Activated CD8-positive, alpha-beta memory T cell treated with anti-CD3 and anti-CD28 coated beads, Interleukin-2, amount 50 U/mL, for 1 hour (primary cell): ENCODE data around the gene YES1.
"Not testable (repeated sequence)": the region's sequence is repeated elsewhere in the genome, so short reads cannot be mapped to it uniquely, and the experiment has no call there.

Experiments
- DNase-seq: peaks from one replicate; pipeline ENCODE4 v3.0.0-alpha.2; 2020; ENCODE audit errors: extremely low read depth

YES1 gene

DNA sequence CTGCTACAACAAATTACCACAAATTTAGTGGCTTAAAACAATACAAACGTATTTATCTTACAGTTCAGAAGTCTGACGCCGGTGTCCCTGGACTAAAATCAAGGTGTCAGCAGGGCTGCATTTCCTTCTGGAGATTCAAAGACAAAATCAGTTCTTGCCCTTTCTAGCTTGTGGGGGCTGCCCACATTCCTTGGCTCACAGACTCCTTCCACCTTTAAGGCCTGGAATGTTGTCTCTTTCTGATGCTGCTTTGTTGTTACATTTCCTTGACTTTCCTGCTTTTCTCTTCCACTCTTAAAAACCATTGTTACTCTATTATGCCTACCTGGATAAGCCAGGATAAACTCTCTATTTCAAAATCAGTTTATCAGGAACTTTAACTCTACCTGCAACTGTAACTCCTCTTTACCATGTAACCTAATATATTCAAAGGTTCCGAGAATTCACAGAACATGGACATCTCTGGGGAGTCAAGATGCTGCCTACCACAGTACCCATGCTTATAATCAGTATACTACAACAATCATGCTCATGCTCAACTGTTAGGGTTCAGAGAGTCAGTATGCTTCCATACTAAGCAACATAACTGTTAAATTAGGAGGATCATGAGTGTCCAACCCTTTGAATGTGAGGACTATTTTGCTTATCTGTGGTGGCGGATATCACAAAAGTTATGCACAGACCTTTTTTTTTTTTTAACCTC, 27.4 kb downstream of the YES1 start:
- DNase-seq: no peak

DNA sequence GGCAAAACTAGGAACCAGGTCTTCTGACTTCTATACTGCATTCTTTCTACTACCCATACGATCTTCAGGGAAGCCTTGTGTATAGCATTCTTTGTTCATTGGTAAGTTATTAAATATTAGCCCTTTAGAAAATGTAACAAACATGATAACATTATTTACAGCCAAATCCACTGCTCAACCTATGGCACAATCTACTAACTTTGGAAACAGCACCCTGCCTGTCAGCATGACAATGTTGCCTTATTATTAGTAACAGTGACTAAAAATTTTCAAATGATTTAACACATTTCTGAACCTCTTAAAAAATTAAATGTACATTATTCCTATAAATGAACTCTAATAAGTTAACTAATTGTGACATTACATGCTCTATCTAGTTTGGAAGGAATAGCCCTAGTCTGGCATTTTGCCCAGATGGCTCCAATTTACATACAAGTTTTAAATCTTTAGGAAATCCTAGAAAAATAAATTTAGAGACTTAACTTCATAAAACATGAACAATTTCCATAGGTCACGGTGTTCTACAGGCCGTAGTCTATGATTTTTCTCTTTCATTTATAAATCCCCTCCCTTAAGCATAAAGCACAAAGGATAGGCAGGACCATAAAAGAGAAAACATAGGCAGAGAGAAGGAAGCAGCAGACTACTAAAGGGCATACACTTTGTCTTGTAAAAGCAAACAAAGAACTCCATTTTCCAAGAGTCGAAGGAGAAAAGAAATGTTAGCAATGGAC, 33.7 kb downstream of the YES1 start:
- DNase-seq: no peak

DNA sequence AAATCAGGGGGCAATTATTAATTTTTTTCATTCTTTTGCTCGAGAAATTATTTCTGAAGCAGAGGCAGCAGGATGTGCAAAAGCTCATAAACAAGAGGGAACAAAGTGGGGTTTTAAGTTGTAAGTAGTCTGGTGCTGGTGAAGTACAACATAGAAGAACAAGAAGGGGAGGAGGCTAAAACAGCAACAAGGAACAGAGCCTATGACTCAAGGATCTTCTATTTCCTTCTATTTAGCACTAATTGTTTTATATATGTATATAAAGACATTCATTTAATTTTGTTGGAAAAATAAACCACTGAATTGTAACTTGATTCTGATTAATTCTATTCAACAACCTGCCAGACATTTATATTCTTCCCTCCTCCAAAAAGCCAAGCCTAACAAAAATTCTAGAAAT, 35.0 kb downstream of the YES1 start:
- no peak for DNase-seq

DNA sequence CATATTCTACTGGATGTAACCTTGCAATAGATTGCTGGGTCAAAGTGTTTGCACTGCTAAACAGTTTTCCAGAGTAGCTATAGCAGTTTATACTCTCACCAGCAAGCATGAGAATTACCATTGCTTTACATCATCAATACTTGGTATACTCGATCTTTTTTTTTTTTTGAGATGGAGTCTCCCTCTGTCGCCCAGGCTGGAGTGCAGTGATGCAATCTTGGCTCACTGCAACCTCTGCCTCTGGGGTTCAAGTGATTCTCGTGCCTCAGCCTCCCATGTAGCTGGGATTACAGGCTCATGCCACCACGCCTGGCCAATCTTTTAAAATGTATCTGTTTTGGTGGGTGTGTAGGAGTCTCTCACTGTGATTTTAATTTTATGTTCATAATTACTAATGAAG, 36.0 kb downstream of the YES1 start:
- DNase-seq: not testable (repeated sequence)

DNA sequence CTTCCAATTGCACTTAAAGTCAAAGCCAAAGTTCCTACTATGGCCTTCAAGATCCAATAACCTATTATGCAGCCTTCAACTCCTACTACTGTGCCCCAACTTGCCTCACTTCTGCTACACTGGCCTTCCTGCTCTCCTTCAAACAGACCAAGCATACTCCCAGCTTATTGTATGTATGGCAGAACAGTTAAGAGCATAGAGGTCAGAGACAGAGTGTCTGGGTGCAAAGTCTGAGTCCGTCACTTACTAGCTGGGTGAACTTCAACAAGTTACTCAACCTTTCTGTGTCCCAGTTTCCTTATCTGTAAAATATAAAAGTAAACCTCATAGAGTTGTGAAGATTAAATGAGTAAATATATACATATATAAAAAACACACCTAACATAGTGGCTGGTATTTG, 37.2 kb downstream of the YES1 start:
- no peak for DNase-seq

DNA sequence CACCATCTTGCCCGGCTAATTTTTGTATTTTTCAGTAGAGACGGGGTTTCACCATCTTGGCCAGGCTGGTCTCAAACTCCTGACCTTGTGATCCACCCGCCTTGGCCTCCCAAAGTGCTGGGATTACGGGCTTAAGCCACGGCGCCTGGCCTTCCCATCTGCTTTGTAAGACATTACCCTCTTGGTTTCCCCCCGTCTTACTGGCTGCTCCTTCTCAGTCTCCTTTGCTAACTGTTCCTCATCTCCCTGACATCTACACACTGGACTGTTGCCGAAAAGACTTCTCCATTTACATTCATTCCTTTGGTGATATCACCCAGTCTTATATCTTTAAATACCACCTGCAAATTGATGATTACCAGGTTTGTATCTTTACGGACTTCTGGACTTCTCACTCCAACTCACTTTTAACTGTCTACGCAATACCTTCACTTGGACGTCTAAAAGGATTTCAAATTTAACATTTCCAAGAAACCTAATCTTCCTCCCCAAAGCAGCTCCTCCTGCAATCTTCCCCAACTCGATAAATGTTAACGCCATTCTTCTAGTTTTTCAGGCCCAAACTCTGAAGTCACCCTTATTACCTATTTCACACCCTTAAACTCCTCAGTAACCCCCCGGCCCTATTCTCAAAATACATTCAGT, 37.9 kb downstream of the YES1 start:
- DNase-seq: no peak

DNA sequence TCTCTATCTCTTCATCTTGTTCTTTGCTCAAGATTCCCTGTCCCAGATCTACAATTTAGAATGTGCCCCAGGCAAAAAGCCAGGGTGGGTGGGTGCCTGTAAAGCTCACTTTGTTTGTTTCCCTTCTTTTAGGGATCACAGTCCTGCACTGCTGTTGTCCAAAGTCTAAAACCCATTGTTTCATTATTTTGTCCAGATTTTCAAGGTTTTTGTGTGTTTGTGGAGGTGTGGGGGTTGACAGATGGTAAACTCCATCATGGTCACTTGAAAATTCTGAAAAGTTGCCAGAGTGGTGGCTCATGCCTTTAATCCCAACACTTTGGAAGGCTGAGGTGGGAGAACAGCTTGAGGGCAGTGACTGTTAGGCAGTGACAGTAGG, 41.5 kb downstream of the YES1 start:
- DNase-seq: no peak

DNA sequence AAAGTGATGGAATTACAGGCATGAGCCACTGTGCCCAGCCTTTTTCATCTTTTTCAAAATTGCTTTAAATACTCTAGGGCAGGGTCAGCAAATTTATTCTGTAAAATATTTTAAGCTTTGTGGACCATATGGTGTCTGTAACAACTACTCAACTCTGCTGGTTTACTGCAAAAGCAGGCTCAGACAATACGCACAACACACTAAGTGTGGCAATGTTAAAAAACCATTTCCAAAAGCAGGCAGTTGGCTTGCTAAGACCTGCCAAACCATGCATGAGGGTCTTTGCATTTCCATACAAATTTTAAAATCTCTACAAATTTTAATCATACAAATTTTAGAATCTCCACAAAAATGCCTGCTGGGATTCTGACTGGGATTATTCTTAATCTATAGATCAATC, 44.1 kb downstream of the YES1 start:
- no peak for DNase-seq

DNA sequence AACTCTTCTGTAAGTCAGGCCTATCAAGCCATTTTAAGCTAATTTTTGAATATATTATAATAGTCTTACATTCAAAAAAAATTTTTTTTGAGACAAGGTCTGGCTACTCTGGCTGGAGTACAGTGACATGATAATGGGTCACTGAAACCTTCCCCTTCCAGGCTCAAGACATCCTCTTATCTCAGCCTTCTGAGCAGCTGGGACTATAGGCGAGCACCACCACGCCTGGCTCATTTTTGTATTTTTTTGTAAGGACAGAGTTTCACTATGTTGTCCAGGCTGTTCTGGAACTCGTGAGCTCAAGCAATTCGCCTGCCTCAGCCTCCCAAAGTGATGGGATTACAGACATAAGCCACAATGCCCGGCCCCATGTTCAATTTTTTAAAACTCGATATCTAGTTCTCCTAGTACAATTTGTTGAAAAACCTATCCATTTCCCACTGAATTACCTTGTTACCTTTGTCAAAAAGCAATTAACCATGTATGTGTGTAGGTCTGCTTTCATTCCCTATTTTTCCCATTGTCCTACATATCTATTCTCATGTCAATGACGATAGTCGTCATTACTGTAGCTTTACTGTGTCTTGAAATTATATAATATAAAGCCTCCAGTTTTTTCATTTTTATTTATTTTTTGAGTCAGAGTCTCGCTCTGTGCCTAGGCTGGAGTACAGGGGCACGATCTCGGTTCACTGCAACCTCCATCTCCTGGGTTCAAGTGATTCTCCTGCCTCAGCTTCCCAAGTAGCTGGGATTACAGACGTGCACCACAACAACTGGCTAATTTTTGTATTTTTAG, 44.8 kb downstream of the YES1 start:
- DNase-seq: no peak

DNA sequence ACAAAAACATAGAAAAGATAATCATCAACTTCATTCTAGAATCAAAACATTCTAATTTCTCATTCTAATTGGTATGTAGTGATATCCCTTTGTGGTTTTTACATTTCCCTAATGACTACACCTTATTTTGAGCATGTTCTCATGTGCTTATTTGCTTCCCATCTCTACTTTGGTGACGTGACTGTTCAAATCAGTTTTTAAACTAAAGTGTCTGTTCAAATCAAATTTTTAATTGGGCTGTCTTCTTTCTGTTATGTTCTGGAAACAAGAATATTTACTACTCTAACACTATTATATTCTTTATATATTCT, 45.5 kb downstream of the YES1 start:
- DNase-seq: no peak

DNA sequence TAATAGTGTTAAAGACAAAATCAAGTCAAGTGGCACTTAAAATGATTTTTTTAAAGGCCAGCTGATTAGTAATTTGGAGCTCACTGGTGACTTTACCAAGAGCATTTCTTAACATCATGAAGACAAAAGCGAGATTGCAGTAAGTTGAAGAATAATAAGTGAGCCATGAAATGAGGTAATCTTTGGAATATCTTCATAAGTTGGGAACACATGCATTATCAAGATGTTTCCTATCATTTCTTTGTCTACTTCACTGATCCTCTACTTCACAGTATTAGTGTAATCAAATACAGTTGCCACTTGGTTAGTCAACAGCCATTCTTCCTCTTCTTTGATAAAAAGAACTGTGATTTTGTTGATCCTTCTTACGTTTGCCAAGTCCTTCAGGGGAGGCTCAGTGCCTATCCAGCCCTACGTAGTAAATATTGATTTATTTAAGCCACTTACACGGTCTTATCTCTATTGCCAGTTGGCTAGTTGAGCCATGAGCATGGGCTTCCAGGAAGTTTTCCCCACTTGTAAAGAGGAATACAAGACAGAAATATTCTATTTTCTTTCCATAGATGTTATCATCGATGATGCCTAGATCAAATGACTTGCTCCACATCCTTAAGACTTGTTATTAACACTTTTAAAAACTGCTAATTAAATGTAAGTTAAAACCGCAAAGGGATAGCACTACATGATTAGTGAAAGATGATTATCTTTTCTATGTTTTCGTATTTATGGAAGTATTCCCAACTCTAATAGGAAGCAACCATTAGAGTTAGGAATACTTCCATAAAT, 46.1 kb downstream of the YES1 start:
- no peak for DNase-seq

DNA sequence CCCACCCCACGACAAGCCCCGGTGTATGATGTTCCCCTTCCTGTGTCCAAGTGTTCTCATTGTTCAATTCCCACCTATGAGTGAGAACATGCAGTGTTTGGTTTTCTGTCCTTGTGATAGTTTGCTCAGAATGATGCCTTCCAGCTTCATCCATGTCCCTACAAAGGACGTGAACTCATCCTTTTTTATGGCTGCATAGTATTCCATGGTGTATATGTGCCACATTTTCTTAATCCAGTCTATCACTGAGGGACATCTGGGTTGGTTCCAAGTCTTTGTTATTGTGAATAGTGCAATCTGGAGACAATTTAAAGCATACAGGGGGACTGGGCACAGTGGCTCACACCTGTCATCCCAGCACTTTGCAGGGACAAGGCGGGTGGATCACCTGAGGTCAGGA, 52.2 kb downstream of the YES1 start:
- not testable (repeated sequence) for DNase-seq

DNA sequence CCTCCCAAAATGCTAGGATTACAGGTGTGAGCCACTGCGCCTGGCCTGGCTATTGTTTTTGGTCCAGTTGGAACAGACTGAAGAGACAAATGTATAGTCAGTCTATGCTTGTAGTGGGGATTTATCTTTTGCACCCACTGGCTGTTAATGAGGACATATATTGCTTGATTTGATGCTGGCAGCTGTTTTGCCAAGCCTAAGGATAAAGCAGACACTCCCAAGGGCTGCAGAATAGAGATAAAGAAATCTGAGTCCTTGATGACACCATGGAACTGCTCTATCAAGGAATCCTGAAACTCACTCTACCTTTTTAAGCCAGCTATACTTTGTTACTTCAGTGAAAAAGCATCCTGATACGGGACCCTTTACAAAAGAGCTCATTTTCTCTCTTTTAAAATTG, 56.5 kb downstream of the YES1 start:
- DNase-seq: no peak

DNA sequence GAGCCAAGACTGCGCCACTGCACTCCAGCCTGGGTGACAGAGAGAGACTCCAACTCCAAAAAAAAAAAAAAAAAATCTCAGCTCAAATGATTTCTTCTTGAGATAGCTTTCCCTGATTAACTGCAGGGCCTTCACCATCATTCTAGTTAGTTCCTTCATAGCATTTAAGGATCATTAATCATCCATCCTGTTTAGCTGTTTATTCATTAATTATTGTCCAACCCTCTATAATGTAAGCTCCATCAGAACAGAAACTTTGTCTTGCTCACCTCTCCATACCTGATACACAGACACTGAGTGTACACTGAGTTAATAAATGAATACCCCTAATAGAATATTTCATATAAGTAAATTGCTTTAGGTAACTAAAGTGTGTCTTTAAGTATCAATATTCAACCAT, 57.4 kb downstream of the YES1 start:
- DNase-seq: no peak

DNA sequence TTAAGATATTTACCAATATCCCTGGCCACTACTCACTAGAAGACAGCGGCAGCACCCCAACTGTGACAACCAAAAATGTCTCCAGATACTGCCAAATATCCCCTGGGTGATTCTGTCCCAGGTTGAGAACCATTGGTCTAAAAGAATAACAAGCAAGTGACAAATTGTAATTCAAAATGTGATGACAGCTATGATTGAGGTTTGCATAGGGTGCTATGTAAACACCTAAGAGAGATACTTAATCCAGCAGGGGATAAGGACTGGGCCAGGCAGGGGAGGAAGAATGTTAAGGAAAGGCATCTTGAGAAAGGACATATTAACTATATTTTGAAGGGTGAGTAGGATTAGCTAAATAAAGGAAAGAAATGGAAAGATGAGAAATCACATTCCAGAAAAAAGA, 61.6 kb downstream of the YES1 start:
- DNase-seq: no peak

DNA sequence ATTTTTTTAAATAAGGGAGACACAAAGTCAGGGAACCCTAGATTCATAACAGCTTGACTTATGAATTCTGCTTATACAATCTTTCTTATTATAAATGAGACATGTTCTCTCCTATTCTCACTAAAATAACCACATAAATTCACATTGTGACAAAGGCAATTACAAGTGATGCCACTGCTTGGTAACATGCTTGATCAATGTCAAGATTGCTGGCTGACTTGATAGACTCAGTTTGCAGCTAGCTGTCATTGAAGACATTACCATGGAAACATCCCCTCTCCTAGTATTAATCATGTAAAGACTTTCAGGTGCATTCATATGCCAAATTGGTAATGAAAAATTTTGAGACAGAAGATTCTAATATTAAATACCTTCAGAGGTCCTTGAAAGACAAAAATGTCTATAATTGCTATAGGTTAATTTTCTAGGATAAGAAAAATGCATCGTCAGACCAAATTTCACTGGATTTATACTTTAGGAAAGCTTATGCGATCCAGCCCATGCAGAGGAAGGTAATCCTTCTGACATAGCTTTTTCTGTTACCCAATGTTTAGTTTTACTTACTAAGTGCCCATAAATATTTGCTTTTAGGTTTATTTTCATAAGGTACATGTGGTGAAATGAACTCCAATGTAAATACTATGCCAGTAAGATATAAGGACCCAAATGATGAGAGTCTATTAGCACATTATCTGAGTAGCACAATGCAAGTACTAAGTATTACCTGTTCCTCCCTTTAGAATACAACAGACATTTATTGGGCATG, 67.0 kb downstream of the YES1 start:
- DNase-seq: no peak

DNA sequence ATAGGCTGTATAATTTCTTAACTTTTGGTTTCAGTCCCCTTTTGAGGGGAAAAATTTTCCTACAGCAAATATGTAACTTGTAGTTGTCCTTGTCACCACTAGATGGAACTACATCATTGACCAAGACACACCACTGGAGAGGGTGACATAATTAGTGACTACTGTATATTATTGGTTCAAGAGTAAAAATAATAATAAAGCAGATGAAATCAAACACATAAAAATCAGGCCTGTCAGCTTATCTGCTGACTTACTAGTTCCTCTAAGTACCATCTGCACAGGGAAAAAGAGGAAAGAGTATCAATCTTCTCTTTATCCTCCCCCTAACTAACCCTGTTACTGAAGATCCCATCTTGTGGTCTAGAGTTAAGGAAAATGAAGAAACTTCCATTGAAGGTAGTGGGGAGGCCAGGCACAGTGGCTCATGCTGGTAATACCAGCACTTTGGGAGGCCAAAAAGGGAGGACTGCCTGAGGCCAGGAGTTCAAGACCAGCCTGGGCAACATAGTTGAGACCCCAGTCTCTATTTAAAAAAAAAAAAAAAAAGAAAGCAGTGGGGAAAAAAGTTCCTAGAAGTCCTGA, 70.0 kb downstream of the YES1 start:
- DNase-seq: no peak

DNA sequence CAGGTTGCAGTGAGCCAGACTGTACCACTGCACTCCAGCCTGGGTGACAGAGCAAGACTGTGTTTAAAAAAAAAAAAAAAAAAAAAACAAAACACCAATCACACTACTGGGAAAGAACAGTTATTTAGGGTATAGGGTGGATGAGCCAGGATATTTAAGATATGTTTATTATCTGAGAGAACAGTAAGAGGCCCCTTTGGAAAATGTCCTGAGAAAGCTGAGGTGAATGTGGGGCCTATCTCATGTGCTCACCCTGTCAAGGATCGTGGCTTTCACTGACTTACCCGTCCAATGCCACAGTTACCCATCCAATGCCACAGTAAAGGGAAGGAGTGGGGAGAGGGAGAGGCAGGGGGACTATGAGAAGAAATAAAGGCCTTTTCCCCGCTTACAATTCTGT, 79.7 kb downstream of the YES1 start:
- DNase-seq: no peak

DNA sequence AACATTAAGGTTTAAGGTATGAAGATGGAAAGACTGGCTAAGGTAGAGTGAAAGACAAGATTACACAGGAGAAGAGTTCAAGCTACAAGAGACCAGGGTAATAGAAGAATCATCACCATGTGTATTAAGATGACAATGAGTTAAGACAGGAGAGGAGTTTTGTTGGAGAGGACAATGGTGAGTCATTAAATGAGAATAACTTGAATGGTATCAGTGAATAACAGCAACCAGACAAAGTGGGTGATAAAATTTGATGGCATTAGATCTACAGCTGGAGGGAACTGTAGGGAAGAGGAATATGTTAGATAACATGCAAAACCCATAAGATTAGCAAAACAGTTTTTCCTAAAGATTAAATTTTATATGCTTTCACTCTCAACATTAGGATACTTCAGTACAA, 80.9 kb downstream of the YES1 start:
- no peak for DNase-seq

DNA sequence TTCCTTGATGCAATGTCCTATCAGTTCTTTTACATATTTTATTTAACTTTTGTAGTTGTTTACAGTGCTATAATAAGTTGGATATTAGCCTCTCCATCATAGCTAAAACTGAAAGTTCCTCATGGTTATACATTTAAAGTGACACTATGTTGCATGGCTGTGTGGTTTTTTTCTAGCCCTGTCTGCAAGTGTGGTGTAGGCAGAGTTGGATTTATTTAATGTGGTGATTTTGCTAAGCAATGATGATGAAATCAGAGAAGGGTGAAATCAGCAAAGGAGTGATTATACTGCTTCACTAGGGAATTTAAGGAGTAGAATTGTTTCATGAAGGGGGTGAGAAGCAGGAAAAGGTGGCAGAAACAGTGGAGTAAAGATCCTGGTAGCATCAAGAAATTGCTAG, 81.3 kb downstream of the YES1 start:
- DNase-seq: no peak

DNA sequence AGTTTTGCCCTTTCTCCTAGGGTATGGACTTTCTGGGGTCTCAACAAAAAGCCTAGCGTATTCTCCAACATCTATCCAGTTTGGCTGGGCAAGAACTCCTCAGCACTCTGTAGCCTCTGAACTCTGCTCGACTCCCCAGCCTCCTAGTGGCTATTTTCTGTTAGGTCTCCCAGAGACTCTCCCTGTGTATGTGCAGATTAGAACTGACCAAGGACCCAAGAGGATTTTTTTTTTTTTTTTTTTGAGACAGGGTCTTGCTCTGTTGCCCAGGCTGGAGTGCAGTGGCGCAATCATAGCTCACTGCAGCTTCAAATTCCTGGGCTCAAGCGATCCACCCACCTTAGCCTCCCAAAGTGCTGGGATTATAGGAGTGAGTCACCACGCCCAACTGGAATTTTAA, 81.9 kb downstream of the YES1 start:
- not testable (repeated sequence) for DNase-seq
